ELR (cell line): ENCODE results near the gene TBX4.
A peak's percentile ranks its signal among the peaks of the same experiment; 100 is the strongest.
"Not testable (repeated sequence)": the region's sequence is repeated elsewhere in the genome, so short reads cannot be mapped to it uniquely, and the experiment has no call there.

Source experiments
- DNase-seq: peaks from one replicate; pipeline ENCODE4 v3.0.0-alpha.2; 2015; ENCODE audit warnings: low read depth

The TBX4 gene

DNA sequence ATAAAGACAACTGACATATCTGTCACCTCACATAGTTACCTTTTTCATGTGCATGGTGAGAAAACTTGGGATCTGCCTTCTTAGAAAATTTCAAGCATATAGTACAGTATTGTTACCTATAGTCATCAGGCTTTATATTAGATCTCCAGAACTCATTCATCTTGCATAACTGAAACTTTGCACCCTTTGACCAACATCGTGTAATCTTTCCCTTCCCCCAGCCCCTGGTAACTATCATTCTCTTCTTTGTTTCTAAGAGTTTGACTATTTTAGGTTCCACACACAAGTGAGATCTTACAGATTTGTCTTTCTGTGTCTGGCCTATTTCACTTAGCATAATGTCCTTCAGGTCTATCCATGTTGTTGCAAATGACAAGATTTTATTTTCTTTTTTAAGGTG is 22.9 kb upstream of the TBX4 start:
- no peak for DNase-seq

DNA sequence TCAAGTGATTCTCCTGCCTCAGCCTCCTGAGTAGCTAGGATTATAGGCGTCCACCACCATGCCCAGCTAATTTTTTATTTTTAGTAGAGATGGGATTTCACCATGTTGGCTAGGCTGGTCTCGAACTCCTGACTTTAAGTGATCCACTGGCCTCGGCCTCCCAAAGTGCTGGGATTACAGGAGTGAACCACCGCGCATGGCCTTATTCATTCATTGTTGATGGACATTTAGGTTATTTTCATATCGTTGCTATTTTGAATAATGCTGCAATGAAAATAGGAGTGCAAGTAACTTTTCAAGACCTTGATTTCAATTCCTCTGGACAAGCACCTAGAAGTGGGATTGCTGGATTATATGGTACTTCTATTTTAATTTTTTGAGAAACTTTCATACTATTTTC is 22.4 kb upstream of the TBX4 start:
- not testable (repeated sequence) for DNase-seq

GRCh38 chr17:61431594-61432311 is 20.5 kb upstream of the TBX4 start:
- peak; percentile 69 for DNase-seq

DNA sequence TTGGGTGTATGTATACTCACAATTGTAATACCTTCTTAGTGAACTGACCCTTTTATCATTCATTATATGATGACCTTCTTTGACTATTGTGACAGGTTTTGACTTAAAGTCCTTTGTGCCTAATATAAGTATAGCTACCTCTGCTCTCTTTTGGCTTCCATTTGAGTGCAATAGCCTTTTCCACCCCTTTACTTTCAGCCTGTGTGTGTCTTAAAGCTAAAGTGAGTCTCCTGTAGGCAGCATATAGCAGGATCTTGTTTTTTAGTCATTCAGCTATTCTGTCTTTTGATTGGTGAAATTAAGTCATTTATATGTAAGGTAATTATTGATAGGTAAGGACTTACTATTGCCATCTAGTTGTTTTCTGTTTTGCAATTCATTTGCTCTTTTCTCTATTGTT is 15.9 kb upstream of the TBX4 start:
- no peak for DNase-seq

GRCh38 chr17:61436995-61437704 is 15.1 kb upstream of the TBX4 start:
- DNase-seq, result no peak

- no peak for DNase-seq
Observed at GRCh38 chr17:61440697-61441096, 11.5 kb upstream of the TBX4 start.

DNA sequence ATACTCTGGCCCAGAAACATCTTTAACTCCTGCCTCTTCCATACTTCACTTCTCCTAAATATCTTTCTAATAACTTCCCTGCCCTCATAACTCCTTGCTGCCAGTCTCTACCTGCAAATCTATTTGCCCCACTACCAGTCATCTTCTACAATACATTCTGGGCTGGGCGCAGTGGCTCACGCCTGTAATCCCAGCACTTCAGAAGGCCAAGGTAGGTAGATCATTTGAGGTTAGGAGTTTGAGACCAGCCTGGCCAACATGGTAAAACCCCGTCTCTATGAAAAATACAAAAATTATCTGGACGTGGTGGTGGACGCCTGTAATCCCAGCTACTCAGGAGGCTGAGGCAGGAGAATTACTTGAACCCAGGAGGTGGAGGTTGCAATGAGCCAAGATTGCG is 10.7 kb upstream of the TBX4 start:
- not testable (repeated sequence) for DNase-seq

DNA sequence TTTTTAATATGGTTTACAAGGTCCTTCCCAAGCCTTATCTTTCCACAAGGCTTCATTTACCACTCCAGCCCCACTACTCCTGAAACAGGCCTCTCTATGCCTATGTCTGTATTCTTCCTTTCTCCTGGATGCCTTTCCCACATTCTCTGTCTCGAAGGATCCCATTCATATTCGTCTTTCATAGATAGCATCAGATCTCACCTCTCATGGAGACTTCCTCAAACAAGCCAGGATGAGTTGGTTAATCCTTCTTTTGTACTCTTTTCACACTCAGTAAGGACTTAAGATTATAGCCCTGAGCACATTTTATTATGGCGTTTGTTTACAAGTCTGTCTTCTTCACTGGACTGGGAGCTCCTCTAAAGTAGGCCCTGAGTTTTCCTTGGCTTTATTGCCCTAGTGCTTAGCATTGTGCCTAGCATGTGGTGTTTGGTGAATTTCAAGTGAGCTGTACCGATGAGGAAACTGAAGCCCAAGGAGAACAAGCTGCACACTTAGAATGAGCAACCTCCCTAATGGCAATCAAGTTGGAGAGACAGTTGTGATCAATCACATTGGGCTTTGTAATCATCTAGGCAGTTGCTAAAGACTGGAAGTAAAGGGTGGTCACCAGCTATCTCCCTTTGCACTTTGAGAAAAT is 10.0 kb upstream of the TBX4 start:
- DNase-seq, result no peak

GRCh38 chr17:61442878-61443474 is 9.2 kb upstream of the TBX4 start:
- DNase-seq, result no peak

DNA sequence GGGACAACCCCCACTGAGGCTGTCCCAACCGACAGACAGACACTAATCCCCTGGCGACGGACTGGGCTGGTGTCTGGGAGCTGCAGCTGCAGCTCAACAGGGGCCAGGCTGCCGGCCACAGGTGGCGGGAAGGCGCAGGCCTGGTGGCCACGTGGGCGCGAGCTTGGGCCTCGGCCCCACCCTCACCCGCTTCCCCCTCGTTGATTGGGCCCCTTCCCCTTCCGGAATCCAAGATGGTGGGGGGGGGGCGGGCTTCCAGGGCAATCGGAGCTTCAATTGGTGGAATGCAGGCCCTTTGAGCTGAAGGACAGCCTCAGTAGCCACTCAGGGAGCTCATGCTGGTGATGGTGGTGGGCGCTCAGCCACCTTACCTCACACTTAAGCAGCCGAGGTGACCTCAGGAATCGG is 8.7 kb upstream of the TBX4 start:
- DNase-seq, result no peak

DNA sequence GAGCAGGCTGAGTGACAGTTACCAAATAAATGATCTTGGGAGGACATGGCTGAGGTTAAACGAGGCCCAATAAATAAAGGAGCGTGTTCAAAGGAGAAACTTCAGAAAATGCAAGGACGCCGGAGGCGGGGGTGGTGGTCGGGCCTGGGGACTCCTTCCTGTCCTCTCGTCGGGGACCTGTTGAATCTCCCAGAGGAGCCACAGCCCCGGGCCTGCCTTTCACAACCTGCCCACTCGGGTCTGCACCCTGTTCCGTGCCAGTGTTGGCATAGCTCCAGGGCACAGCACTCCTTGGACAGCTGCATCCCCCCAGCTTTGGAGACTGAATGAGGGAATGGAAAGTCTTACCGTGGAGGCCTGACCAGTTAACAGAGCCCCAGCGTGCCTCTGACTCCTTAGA is 8.1 kb upstream of the TBX4 start:
- DNase-seq, result no peak

DNA sequence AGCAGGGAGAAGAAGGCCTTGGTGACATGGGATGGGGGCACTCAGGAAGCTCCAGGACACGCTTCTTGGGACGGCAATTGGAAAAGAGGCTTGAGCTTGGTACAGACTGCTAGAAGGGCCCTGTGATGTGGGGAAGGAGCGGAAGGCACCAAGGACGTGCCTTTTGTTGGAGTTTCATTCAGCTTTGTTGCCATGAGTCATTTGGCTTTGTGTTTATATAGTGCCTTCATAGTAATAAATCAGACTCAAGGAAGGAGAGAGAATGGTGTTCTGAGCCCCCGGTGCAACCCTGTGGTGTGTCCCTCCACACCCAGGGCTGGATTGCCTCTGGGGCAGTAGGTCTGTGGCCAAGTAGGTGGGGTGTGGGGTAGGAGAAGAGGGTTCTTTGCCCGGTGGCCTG is 7.4 kb upstream of the TBX4 start:
- DNase-seq, result peak; percentile 84

- DNase-seq, result no peak
Observed at GRCh38 chr17:61447358-61447757, 4.9 kb upstream of the TBX4 start.

GRCh38 chr17:61448042-61448441 is 4.2 kb upstream of the TBX4 start:
- no peak for DNase-seq

DNA sequence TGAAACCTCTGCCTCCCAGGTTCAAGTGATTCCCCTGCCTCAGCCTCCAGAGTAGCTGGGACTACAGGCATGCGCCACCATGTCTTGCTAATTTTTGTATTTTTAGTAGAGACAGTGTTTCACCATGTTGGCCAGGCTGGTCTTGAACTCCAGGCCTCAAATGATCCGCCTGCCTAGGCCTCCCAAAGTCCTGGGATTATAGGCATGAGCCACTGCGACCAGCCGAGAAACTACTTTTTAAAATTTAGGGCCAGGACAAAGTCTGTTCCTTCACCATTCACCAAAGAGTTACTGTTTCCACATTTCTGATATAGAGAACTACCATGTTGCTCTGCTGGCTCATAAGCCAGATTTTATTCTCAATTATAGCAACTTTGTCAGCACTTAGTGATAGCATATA is 3.1 kb upstream of the TBX4 start:
- not testable (repeated sequence) for DNase-seq

DNA sequence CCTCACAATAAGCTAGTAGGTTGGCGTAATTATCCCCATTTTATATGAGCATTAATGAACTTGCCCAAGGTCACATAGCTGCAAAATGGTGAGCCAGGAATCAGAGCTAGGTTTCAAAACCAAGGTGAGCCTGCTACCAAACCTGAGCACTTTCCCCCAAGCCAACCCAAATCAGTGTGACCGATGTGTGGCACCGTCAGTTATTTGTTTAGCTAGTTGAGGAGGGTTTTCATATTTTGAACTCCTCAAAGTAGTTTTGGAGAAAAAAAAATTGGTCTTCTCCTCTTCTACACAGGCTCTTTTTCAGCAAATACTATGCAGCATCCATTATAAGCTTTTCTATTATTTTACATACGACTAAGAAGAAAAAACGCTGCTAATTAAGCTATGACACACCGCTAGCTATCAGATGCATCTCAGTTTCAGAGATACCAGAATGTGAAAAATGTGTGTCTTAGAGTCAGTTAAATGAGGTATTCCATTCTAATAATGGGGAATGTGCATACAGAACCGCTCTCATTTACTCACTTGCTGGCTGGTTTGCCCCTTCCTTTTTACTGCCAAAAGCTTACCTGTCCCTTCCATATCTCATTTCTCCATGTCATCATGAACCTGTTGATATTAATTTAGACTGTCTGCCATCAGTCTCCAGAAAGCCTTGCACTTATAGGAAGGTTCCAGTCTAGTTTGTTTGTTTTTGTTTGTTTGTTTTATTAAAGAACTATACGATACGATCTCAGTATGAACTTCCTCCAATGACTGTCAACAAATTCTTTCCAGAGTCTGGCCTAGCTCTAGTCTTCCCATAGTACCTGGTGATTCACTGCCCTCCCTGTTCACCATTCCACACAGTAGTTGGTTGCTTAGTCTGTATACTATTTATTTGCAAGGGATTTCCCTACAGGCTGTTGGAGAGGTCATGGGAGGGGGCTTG is 2.2 kb upstream of the TBX4 start:
- no peak for DNase-seq

GRCh38 chr17:61450641-61451537 is 1.3 kb upstream of the TBX4 start:
- no peak for DNase-seq

- no peak for DNase-seq
Observed at GRCh38 chr17:61451538-61452300, 503 bp upstream of the TBX4 start.

GRCh38 chr17:61453566-61454380 is 1.6 kb downstream of the TBX4 start:
- no peak for DNase-seq
